ENCODE data around the gene COL6A1.
A peak's percentile ranks its signal among the peaks of the same experiment; 100 is the strongest.

COL6A1 gene, protein sequence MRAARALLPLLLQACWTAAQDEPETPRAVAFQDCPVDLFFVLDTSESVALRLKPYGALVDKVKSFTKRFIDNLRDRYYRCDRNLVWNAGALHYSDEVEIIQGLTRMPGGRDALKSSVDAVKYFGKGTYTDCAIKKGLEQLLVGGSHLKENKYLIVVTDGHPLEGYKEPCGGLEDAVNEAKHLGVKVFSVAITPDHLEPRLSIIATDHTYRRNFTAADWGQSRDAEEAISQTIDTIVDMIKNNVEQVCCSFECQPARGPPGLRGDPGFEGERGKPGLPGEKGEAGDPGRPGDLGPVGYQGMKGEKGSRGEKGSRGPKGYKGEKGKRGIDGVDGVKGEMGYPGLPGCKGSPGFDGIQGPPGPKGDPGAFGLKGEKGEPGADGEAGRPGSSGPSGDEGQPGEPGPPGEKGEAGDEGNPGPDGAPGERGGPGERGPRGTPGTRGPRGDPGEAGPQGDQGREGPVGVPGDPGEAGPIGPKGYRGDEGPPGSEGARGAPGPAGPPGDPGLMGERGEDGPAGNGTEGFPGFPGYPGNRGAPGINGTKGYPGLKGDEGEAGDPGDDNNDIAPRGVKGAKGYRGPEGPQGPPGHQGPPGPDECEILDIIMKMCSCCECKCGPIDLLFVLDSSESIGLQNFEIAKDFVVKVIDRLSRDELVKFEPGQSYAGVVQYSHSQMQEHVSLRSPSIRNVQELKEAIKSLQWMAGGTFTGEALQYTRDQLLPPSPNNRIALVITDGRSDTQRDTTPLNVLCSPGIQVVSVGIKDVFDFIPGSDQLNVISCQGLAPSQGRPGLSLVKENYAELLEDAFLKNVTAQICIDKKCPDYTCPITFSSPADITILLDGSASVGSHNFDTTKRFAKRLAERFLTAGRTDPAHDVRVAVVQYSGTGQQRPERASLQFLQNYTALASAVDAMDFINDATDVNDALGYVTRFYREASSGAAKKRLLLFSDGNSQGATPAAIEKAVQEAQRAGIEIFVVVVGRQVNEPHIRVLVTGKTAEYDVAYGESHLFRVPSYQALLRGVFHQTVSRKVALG

DNA sequence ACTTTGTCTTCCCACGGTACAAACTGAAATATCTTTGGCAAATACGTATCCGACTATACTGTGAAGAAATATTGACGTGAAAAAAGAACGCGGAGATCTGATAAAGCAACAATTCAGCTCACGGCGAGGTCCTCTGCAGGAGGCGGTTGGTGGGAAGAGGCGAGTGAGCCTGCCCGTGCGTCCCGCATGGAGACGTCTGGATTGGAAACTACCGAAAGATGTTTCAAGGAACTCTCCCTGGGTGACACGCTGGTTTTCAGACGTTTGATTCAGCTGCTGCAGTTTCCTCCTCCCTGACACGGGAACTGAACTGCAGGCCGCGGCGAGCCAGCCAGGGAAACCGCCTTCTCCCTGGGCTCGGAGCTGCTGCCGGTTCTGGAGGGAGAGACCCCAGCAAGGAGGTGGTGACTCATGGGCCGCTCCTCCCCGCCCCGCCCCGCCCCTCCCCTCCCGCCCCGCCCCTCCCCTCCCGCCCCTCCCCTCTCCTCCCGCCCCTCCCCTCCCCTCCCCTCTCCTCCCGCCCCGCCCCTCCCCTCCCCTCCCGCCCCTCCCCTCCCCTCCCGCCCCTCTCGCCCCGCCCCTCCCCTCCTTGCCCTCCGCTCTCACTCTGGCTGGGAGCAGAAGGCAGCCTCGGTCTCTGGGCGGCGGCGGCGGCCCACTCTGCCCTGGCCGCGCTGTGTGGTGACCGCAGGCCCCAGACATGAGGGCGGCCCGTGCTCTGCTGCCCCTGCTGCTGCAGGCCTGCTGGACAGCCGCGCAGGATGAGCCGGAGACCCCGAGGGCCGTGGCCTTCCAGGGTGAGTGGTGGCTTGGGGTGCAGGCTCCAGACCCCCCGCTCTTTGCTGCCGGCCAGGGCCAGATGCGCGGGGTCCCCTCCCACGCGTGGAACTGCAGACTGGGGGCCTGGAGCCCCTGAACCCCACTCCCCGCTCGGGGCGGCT, at the start of gene COL6A1:
Gene COL6A1 (plus strand): TSS at position 620 of the 941 bp plus-strand sequence. CDS start 81 bp downstream, at position 701.
- DNase-seq = peak; percentile 48

DNA sequence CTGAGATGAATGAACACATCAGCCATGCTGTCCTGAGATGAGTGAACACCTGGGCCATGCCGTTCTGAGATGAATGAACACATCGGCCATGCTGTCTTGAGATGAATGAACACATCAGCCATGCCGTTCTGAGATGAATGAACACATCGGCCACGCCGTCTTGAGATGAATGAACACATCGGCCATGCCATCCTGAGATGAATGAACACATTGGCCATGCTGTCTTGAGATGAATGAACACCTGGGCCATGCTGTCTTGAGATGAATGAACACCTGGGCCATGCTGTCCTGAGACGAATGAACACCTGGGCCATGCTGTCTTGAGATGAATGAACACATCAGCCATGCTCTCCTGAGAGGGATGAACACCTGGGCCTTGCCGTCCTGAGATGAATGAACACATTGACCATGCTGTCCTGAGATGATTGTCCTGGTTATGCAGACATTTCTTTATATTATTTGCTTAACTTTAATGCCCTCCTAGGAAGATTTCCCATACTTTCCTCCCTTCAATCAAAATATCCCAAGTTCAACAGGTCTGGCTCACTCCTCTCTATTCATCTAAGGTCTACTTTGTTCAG, 48.6 kb upstream of the COL6A1 start:
- DNase-seq = no peak

DNA sequence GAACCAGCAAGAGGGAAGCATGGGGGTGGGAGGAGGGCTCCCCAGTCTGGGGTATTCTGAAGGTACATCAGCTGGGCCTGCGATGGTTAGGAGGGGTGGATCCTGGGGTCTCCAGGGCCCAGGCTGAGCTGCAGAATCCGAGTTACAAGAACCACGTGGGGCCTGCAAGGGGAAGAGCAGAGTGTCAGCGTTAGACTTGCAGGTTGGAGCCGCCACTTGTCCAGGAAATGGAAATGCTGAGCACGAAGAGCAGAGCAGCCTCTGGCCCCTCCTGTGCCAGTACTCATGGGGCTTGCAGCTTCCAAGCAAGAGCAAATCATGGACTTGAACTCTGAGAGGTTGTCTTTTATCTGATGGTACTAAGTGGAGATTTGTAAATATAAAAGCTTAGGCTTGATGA, 47.5 kb upstream of the COL6A1 start:
- no peak for DNase-seq

DNA sequence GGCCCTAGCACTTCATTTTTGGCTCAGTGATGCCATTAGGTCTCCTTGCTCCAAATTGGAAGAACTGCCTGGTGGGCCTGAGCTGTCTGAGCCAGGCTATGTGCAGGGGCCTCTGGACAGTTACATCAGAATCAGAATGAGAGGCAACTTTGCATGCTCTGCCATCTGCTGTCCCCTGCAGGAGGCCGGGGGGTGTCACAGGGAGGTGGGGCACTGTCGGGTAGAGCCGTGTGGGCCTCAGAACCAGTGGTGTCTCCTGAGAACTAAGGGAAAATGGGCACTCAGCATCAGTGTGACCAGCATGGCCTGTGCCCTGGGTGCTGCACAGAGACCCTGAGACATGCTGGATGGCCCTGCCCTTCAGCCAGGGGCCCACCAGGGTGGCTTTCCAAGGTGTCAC, 47.0 kb upstream of the COL6A1 start:
- no peak for DNase-seq

- no peak for DNase-seq
Observed at GRCh38 chr21:45935628-45936027, 45.9 kb upstream of the COL6A1 start.

GRCh38 chr21:45937721-45938452, 43.7 kb upstream of the COL6A1 start:
- no peak for DNase-seq

- no peak for DNase-seq
Observed at GRCh38 chr21:45938453-45938755, 43.2 kb upstream of the COL6A1 start.

DNA sequence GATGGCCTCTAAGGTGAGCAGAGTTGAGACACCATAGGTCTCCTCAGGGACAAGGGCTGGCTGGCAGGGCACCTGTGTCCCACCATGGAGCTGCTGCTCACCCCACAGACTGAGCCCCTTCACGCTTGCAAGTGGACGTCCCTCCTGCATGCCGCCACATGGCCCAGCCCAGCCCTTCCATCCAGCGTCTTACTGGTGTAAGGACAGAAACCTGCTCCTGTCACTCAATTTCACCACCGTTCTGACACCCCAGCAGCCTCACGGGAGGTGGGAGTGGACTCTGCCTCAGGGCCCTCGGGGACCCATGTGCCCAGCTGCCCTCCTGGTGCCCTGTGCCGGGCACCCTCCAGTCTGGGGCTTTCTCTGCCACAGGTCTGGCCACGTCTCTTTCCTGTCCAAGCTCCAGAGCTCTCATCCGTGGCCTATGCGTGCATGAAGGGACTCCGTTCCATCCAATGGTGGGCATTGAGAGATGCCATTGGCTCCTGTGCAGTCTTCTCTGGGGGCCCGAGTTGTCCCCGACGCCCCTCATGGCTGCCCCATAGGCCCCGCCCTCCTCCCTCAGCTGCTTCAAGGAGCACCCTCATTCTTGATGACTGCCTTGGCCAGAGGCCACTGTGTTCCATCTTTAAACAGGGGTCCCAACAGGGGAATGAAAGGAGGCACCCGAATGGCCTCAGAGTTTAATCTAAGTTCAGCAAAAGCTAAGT, 42.6 kb upstream of the COL6A1 start:
- DNase-seq = no peak

DNA sequence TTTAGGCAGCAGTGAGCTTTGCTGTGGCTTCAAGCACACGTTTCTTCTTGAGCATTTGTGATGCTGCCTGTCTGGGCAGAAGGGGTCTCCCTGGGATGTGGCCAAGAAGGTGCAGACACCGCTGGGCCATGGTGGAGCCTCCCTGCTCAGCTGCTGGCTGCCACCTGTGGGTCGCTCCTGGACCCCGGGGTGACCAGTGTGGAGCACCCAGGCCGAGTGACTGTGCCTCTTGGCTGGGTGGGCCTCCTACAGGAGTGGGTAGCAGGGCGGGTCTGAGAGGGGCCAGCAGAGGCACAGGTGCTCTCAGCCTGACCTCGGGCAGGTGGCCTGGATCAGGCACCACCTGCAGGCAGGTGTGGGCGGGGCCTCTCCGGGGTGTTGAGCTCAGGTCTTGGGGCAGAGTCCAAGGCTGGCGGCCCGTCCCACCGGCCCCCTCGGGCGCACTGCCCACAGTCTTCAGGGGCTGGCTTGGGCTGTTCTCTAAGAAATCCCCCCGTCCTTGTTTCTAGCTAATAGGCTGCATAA, 42.0 kb upstream of the COL6A1 start:
- DNase-seq = no peak

GRCh38 chr21:45940091-45940490, 41.5 kb upstream of the COL6A1 start:
- DNase-seq = no peak

DNA sequence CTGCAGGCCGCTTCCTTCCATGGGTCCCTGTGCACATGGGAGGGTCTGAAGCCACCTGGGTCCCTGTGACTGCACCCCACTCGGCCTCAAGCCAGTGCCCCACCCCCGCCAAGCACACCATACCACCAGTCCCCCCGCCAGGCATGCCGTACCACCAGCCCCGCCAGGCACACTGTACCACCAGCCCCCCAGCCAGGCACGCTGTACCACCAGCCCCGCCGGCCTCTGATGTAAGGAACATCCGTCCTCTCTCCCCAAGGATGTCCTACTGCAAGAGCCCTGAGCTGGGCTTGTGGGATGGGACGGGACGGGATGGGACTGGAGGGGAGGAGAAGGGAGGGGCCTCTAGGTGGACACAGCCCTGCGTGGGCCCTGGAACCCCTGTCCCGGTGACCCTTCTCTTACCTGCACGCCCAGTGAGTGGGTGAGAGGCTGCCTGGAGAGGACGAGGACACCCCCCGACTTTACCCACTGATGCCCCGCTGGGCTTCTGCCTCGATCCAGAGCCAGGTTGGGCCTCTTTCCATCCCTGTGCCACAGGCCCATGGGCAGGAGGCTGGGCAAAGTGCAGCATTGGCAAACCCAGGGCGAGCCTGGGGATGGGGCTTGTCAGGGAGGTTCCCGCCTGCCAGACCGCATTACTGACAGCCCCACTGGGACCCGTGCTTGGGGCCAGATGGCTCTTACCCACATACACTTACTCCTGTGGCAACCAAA, 40.8 kb upstream of the COL6A1 start:
- DNase-seq = no peak

GRCh38 chr21:45941338-45941710, 40.2 kb upstream of the COL6A1 start:
- no peak for DNase-seq

DNA sequence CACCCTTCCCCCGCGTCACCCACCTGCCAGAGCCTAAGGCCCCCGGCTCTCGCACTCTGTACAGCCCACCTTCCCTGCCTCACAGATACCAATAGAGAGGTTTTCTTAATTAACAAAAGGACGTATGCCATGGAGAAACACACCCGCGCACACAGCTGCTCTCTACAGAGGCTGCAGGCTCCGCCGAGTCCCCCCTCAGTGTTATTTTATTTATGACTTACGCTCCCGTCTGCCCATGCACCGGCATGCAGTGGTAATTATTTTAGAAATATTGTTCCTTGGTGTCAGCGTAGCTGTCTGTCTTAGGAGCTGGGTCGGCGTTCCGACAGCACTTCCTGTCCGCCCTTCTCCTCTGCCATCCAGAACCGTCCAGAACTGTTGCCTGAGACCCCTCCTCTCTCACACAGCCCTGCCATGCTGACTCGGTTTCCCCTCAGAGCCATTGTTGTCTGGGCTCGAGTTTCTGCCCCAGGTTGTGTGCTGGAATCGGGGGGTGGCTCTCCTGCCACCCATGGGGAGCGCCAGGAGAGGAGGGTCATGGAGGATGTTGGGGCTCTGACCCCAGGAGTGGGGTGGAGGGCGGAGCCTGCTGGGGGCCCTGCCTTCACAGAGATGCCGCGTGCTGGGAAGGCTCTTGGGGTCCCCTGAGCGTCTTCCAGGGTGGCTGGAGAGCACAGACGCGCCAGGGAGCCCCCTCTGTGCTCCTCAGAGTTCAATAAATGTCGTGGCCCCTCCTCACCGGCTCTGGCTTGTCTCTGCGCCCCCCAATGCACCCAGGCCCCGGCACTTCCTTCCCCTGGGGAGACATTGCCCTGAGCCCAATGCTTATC, 39.6 kb upstream of the COL6A1 start:
- no peak for DNase-seq

DNA sequence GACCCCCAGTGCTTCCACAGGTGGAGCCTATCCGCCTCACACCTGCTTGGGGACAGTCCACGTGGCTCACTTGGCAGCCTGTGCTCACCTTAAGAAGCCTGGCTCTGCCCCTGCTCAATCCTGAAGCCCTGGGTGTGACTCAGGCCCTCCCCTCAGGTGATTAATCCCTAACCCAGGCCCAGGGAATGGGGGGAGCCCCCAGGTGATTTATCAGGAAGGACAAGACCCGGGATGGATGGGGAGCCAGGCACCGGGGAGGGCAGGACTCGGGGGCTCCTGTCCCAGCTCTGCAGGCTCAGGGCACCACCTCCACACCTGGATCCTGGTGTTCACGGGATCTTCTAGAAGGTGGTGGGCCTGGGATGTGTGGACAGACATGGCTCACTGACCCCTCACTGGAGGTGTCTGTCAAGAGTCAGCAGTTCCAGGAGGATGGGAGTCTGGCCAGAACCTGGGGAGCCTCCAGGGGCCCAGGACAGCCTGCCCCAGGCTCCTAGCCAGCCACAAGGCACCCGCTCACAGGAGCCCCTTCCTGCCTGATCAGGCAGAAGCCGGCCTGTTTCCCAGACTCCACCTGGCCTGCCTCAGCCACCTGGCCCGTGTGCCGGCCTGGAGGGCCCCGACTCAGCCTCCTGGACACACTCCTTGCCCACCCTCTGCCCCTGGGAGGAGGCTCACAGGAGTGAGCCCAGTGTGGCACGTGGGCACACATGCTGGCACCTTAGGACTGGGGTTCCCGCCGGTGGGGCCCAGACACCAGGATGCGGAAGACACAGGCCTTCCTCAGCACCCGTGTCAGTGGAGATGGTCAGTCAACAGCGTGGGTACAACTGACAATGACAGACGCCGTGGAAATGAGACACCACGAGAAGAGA, 38.6 kb upstream of the COL6A1 start:
- DNase-seq = no peak

- DNase-seq = no peak
Observed at GRCh38 chr21:45943630-45944540, 37.7 kb upstream of the COL6A1 start.

GRCh38 chr21:45944601-45945000, 37.0 kb upstream of the COL6A1 start:
- no peak for DNase-seq

Data from DMS79 treated with DMSO at 0.1 percent for 48 hours (cell line).